ENCODE results near the gene ICE1. TPM values are rescaled to one million over a fixed set of nuclear protein-coding genes. Genes with fewer than 3 reads are reported as not detected.
"Not testable (repeated sequence)": the region's sequence is repeated elsewhere in the genome, so short reads cannot be mapped to it uniquely, and the experiment has no call there.

ICE1 gene
- total RNA-seq, 1 experiment from 2014 or later, result 48.9 TPM

DNA sequence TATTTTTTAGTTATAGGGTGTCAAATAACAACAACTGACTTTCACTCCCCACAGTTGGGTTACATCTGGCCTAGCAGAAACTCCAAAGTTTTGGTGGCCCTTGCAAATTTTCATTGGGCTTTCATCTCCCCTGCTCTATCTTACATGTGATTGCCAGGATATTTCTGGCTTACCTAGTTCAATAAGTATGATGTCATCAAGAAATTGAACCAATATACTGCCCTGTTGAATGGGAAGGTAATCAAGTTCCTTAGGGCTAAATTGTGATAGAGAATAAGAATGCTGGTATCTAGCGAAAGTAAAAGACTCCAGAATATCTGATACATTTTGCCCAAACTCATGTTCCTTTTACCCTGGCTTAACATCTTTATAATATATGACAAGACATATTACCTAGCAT lies 17.0 kb upstream of the ICE1 start (continued):
- TF ChIP-seq, protein P1, sequence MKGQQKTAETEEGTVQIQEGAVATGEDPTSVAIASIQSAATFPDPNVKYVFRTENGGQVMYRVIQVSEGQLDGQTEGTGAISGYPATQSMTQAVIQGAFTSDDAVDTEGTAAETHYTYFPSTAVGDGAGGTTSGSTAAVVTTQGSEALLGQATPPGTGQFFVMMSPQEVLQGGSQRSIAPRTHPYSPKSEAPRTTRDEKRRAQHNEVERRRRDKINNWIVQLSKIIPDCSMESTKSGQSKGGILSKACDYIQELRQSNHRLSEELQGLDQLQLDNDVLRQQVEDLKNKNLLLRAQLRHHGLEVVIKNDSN (CRISPR knock-in tag; IDR thresholded peaks at IDR 0.05), result no peak
- no peak for TF ChIP-seq ETV6 (CRISPR knock-in tag; IDR thresholded peaks at IDR 0.05)
- TF ChIP-seq, protein P2, sequence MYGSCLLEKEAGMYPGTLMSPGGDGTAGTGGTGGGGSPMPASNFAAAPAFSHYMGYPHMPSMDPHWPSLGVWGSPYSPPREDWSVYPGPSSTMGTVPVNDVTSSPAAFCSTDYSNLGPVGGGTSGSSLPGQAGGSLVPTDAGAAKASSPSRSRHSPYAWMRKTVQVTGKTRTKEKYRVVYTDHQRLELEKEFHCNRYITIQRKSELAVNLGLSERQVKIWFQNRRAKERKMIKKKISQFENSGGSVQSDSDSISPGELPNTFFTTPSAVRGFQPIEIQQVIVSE (CRISPR knock-in tag; IDR thresholded peaks at IDR 0.05; ENCODE audit: borderline replicate concordance), result no peak

DNA sequence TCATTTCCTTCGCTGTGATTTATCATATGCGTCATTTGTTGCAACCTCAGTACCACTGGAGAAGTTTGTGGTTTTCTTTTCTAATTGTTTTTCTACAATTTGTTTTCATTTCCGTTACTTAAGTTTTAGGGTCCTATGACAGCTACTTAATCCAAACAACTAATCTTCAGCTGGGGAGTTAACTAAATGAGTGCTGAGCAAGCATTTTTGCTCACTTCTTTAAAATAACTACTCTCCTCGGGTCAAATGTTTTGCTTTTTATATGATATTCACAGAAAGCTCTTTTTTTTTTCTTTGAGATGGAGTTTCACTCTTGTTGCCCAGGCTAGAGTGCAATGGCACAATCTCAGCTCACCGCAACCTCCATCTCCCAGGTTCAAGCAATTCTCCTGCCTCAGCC lies 14.6 kb upstream of the ICE1 start:
- CTCF ChIA-PET, result interaction anchor here (1.1 kb wide), 1 partner anchor 121 kb away, joined by 4 read pairs; no protein-coding TSS in a partner anchor
- Mint-ChIP-seq H3K27ac (no peak overlapping the region), H3K9me3 (peaks cover 49% of the 10 kb centered on the region), H3K36me3 (peaks cover 33% of the 10 kb centered on the region), H3K4me3 (no peak overlapping the region), H3K27me3 (ENCODE audit: low read depth) (peaks cover 2% of the 10 kb centered on the region), H3K4me1 (peaks cover 11% of the 10 kb centered on the region)
- POLR2A ChIA-PET, result no interaction called here
- TF ChIP-seq MYBL2 (CRISPR knock-in tag; IDR thresholded peaks at IDR 0.05) (no peak), SOX15 (CRISPR knock-in tag; IDR thresholded peaks at IDR 0.05) (no peak), EMX1 (CRISPR knock-in tag; IDR thresholded peaks at IDR 0.05) (no peak)
- TF ChIP-seq, protein P3, sequence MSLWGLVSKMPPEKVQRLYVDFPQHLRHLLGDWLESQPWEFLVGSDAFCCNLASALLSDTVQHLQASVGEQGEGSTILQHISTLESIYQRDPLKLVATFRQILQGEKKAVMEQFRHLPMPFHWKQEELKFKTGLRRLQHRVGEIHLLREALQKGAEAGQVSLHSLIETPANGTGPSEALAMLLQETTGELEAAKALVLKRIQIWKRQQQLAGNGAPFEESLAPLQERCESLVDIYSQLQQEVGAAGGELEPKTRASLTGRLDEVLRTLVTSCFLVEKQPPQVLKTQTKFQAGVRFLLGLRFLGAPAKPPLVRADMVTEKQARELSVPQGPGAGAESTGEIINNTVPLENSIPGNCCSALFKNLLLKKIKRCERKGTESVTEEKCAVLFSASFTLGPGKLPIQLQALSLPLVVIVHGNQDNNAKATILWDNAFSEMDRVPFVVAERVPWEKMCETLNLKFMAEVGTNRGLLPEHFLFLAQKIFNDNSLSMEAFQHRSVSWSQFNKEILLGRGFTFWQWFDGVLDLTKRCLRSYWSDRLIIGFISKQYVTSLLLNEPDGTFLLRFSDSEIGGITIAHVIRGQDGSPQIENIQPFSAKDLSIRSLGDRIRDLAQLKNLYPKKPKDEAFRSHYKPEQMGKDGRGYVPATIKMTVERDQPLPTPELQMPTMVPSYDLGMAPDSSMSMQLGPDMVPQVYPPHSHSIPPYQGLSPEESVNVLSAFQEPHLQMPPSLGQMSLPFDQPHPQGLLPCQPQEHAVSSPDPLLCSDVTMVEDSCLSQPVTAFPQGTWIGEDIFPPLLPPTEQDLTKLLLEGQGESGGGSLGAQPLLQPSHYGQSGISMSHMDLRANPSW (CRISPR knock-in tag; conservative IDR thresholded peaks at IDR 0.05; ENCODE audit: low read depth), result no peak
- TF ChIP-seq, protein P4, sequence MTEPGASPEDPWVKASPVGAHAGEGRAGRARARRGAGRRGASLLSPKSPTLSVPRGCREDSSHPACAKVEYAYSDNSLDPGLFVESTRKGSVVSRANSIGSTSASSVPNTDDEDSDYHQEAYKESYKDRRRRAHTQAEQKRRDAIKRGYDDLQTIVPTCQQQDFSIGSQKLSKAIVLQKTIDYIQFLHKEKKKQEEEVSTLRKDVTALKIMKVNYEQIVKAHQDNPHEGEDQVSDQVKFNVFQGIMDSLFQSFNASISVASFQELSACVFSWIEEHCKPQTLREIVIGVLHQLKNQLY (CRISPR knock-in tag; IDR thresholded peaks at IDR 0.05), result no peak
- no peak for DNase-seq (ENCODE audit: low spot score)
- ATAC-seq, result no peak

DNA sequence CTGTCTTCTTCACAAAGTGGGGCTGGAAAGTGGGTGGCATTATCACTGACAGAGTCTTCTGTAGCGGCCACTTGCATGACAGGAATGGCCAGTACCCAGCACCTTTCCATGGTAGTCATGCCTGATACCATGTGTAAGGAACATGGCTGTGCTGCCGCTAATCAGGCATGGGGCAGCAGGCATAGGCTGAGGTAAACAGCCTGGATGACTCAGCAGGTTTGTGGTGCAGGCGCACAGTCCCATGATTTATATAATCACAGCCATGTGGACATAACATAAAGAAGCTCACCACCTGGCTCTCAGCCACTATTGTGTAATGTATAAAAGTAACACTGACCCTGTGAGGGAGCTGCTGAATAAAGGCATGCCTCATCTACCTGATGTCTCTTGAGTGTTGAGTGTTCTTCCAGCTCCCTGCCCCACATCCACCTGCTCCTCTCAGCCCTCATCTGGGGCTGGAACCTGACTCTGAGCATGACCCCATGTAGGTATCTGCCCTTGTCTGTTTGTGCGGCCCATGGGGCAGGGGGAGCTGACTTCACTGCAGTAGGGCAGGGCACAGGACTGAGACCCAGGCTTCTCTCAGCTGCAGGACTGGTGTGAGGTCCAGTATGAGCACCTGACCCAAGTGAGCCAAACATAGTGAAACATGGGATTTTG lies 13.2 kb upstream of the ICE1 start:
- ATAC-seq, result no peak
- no peak overlapping the region for H3K27ac Mint-ChIP-seq
- H3K27me3 Mint-ChIP-seq (ENCODE audit: low read depth), result peaks cover 2% of the 10 kb centered on the region
- H3K36me3 Mint-ChIP-seq, result peaks cover 33% of the 10 kb centered on the region
- CTCF ChIA-PET, result no interaction called here
- peaks cover under 1% of the 10 kb centered on the region; the same call in 1 of the 2 replicates for H3K4me1 Mint-ChIP-seq
- H3K4me3 Mint-ChIP-seq, result no peak overlapping the region
- POLR2A ChIA-PET, result no interaction called here
- DNase-seq (ENCODE audit: low spot score), result no peak
- H3K9me3 Mint-ChIP-seq, result peaks cover 61% of the 10 kb centered on the region
- TF ChIP-seq FOXJ3 (CRISPR knock-in tag; IDR thresholded peaks at IDR 0.05; ENCODE audit: borderline replicate concordance), result no peak

DNA sequence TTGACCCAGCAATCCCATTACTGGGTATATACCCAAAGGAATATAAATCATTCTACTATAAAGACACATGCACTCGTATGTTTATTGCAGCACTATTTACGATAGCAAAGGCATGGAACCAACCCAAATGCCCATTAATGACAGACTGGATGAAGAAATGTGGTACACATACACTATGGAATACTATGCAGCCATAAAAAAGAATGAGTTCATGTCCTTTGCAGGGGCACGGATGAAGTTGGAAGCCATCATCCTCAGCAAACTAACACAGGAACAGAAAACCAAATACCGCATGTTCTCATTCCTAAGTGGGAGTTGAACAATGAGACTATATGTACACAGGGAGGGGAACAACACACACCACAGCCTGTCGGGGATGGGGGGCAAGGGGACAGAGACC lies 8.6 kb upstream of the ICE1 start:
- CTCF ChIA-PET; H3K27me3 Mint-ChIP-seq (ENCODE audit: low read depth); H3K4me1 Mint-ChIP-seq; POLR2A ChIA-PET; DNase-seq (ENCODE audit: low spot score); H3K4me3 Mint-ChIP-seq; ATAC-seq; H3K27ac Mint-ChIP-seq: not testable (repeated sequence)
- peaks cover 19% of the 10 kb centered on the region for H3K36me3 Mint-ChIP-seq
- peaks cover 39% of the 10 kb centered on the region for H3K9me3 Mint-ChIP-seq

DNA sequence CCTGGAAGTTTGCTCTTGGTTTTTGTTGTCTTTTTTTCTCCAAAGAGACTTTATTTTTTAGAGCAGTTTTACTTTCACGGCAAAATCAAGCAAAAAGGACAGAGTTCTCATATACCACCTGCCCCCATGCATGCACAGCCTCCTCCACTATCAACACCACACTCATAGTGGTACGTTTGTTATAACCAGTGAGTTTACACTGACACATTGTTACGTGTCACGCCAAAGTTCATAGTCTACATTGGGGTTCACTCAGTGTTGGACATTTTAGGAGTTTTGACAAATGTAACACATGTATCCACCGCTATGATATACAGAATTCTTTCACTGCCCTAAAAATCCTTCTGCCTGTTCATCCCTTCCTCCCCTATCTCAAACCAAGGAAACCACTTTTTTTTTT lies 7.5 kb upstream of the ICE1 start:
- DNase-seq (ENCODE audit: low spot score) (no peak), ATAC-seq (no peak)
- peaks cover 19% of the 10 kb centered on the region for H3K4me1 Mint-ChIP-seq
- H3K4me3 Mint-ChIP-seq, result no peak overlapping the region
- H3K36me3 Mint-ChIP-seq, result peaks cover 7% of the 10 kb centered on the region
- POLR2A ChIA-PET, result no interaction called here
- peaks cover 29% of the 10 kb centered on the region for H3K9me3 Mint-ChIP-seq
- CTCF ChIA-PET, result no interaction called here
- H3K27ac Mint-ChIP-seq, result no peak overlapping the region
- H3K27me3 Mint-ChIP-seq (ENCODE audit: low read depth), result no peaks in the 10 kb centered on the region; the same call in 1 of the 2 replicates
- TF ChIP-seq NFE2L1 (CRISPR knock-in tag; IDR thresholded peaks at IDR 0.05) (no peak), ESRRA (CRISPR knock-in tag; IDR thresholded peaks at IDR 0.05; ENCODE audit: borderline replicate concordance) (no peak), ZBTB21 (CRISPR knock-in tag; IDR thresholded peaks at IDR 0.05; ENCODE audit: borderline replicate concordance) (no peak), GABPB1 (CRISPR knock-in tag; IDR thresholded peaks at IDR 0.05) (no peak), FOXK1 (CRISPR knock-in tag; IDR thresholded peaks at IDR 0.05) (no peak), ETV6 (CRISPR knock-in tag; IDR thresholded peaks at IDR 0.05) (no peak), CREB1 (CRISPR knock-in tag; IDR thresholded peaks at IDR 0.05) (no peak)
- TF ChIP-seq, protein P5, sequence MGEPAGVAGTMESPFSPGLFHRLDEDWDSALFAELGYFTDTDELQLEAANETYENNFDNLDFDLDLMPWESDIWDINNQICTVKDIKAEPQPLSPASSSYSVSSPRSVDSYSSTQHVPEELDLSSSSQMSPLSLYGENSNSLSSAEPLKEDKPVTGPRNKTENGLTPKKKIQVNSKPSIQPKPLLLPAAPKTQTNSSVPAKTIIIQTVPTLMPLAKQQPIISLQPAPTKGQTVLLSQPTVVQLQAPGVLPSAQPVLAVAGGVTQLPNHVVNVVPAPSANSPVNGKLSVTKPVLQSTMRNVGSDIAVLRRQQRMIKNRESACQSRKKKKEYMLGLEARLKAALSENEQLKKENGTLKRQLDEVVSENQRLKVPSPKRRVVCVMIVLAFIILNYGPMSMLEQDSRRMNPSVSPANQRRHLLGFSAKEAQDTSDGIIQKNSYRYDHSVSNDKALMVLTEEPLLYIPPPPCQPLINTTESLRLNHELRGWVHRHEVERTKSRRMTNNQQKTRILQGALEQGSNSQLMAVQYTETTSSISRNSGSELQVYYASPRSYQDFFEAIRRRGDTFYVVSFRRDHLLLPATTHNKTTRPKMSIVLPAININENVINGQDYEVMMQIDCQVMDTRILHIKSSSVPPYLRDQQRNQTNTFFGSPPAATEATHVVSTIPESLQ (CRISPR knock-in tag; IDR thresholded peaks at IDR 0.05), result no peak
- TF ChIP-seq, protein P6, sequence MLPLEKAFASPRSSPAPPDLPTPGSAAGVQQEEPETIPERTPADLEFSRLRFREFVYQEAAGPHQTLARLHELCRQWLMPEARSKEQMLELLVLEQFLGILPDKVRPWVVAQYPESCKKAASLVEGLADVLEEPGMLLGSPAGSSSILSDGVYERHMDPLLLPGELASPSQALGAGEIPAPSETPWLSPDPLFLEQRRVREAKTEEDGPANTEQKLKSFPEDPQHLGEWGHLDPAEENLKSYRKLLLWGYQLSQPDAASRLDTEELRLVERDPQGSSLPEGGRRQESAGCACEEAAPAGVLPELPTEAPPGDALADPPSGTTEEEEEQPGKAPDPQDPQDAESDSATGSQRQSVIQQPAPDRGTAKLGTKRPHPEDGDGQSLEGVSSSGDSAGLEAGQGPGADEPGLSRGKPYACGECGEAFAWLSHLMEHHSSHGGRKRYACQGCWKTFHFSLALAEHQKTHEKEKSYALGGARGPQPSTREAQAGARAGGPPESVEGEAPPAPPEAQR (CRISPR knock-in tag; IDR thresholded peaks at IDR 0.05), result no peak
- TF ChIP-seq, protein P7, sequence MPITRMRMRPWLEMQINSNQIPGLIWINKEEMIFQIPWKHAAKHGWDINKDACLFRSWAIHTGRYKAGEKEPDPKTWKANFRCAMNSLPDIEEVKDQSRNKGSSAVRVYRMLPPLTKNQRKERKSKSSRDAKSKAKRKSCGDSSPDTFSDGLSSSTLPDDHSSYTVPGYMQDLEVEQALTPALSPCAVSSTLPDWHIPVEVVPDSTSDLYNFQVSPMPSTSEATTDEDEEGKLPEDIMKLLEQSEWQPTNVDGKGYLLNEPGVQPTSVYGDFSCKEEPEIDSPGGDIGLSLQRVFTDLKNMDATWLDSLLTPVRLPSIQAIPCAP (CRISPR knock-in tag; IDR thresholded peaks at IDR 0.05), result no peak

Data from WTC11 (cell line).